HFF-Myc (cell line): Measurements from ENCODE around the gene LILRB3.
"Not testable (repeated sequence)": the region's sequence is repeated elsewhere in the genome, so short reads cannot be mapped to it uniquely, and the experiment has no call there.

ENCODE experiments used
- DNase-seq: peaks from one replicate; pipeline ENCODE4 v3.0.0-alpha.2; 2011; ENCODE audit warnings: low read depth; ENCODE audit errors: extremely low read depth
- H3K4me3 ChIP-seq: replicated peaks from 2 replicates; pipeline ENCODE4 v1.5.1; 2011; ENCODE audit warnings: low read depth, mild to moderate bottlenecking, control low read depth, low read length
- CTCF ChIP-seq: IDR thresholded peaks from 2 replicates; pipeline ENCODE4 v1.5.1; 2012; ENCODE audit warnings: mild to moderate bottlenecking, low read depth, low read length, control low read depth; ENCODE audit errors: missing control alignments

LILRB3 gene

GRCh38 chr19:54209058-54209810, 13.6 kb downstream of the LILRB3 start:
- H3K4me3 ChIP-seq, result no peak overlapping the region
- DNase-seq, result no peak
- TF ChIP-seq CTCF, result no peak

- H3K4me3 ChIP-seq, result no peak overlapping the region
- TF ChIP-seq CTCF, result no peak
- no peak for DNase-seq
Measured at GRCh38 chr19:54208784-54209057, 14.1 kb downstream of the LILRB3 start.

GRCh38 chr19:54207983-54208783, 14.6 kb downstream of the LILRB3 start:
- no peak for DNase-seq
- H3K4me3 ChIP-seq, result no peak overlapping the region
- TF ChIP-seq CTCF, result no peak

- no peak for DNase-seq
- H3K4me3 ChIP-seq, result no peak overlapping the region
- TF ChIP-seq CTCF, result no peak
Measured at GRCh38 chr19:54207676-54207982, 15.2 kb downstream of the LILRB3 start.

- not testable (repeated sequence) for H3K4me3 ChIP-seq, DNase-seq
Measured at GRCh38 chr19:54207193-54207592, 15.6 kb downstream of the LILRB3 start.

- peak overlapping the region; percentile 23 for H3K4me3 ChIP-seq
Measured at GRCh38 chr19:54206831-54207177, 16.0 kb downstream of the LILRB3 start.

More at GRCh38 chr19:54206831-54207177, 16.0 kb downstream of the LILRB3 start:
- TF ChIP-seq CTCF, result no peak
- no peak for DNase-seq
